NCI-H748 (cell line): Measurements from ENCODE around the gene ZNF678.
"Not testable (repeated sequence)": the region's sequence is repeated elsewhere in the genome, so short reads cannot be mapped to it uniquely, and the experiment has no call there.

ENCODE experiments used
- DNase-seq: peaks from one replicate; lab custom pipeline; 2025; ENCODE audit not compliant: unreplicated experiment; lab: John Stamatoyannopoulos, UW

Gene ZNF678

DNA sequence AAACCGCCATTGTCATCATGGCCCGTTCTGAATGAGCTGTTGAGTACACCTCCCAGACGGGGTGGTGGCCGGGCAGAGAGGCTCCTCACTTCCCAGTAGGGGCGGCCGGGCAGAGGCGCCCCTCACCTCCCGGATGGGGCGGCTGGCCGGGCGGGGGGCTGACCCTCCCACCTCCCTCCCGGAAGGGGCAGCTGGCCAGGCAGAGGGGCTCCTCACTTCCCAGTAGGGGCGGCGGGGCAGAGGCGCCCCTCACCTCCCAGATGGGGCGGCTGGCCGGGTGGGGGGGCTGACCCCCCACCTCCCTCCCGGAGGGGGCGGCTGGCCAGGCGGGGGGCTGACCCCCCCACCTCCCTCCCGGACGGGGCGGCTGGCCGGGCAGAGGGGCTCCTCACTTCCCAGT, 147.1 kb downstream of the ZNF678 start:
- not testable (repeated sequence) for DNase-seq

DNA sequence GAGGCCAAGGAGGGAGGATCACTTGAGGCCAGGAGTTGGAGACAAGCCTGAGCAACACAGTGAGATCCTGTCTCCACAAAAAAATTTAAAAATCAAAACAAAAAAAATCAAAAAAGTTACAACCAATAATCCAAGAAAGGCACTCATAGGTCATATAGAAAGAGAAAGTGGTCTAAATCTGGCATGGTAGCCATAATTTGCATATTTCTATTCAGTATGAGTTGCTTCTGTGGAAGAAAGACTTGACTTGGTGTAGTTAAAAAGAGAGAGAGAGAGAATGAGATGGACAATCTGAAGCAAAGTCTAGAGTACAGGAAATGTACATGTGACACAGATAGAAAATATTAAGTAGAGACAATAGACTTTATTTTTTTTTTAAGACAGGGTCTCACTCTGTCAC, 149.3 kb downstream of the ZNF678 start:
- no peak for DNase-seq

- no peak for DNase-seq
Measured at GRCh38 chr1:227718932-227719331, 155.6 kb downstream of the ZNF678 start.

DNA sequence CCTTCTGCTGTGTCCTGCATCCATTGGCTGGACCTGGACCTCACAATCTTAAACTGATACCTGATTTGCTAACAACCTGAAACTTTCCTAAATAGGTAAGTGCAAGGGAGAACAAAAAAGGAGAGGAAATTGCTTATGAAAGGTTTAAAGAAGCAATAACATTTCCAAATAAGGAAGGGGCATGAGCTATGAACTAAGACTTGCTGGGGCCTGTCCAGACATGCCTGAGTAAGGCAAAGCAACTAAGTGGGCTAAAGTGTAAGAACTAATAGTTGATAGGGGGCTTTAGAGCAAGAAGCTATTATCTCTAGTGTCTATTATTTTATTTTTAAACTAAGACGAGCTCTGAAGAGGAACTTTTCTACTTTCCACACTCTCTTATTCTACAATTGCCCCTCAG, 160.1 kb downstream of the ZNF678 start:
- no peak for DNase-seq

- no peak for DNase-seq
Measured at GRCh38 chr1:227725046-227725445, 161.7 kb downstream of the ZNF678 start.

DNA sequence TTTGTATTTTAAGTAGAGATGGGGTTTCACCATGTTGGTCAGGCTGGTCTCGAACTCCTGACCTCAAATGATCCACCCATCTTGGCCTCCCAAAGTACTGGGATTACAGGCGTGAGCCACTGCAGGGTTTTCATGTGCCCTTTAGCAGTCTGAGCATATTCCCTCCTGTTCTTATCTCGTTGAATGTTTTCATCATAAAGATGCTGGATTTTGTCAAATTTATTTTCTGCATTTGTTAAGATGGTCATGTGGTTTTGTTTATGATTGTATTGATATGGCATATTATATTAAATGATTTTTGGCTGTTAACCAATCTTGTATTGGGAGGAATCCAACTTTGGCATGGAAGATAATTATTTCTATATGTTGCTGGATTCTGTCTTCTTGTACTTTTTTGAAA, 163.0 kb downstream of the ZNF678 start:
- no peak for DNase-seq
